ENCODE results near the gene ANKRD16. TPM values are rescaled to one million over a fixed set of nuclear protein-coding genes. Genes with fewer than 3 reads are reported as not detected.
"Not testable (repeated sequence)": the region's sequence is repeated elsewhere in the genome, so short reads cannot be mapped to it uniquely, and the experiment has no call there.

Gene ANKRD16
- total RNA-seq, 1 experiment from 2014 or later: 4.9 TPM

DNA sequence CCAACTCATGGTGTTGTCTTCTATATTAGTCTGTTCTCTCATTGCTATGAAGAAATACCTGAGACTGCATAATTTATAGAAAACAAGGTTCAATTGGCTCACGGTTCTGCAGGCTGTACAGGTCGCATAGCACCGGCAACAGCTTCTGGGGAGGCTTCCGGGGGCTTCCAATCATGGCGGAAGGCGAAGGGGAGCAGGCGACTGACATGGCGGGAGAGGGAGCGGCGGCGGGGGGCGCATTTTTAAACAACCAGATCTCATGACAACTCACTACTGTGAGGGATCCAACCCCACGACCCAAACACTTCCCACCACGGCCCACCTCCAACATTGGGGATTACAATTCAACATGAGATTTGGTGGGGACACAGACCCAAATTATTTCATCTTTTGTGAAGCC lies 47.7 kb downstream of the ANKRD16 start:
- H3K4me1 ChIP-seq (ENCODE audit: insufficient read depth, low read length): no peaks in the 10 kb centered on the region
- TF ChIP-seq EZH2phosphoT487 (IDR thresholded peaks at IDR 0.05; ENCODE audit: borderline replicate concordance, low read length) (no peak), EZH2 (IDR thresholded peaks at IDR 0.05; ENCODE audit: low read length, unreplicated experiment) (no peak)
- TF ChIP-seq, protein P1, sequence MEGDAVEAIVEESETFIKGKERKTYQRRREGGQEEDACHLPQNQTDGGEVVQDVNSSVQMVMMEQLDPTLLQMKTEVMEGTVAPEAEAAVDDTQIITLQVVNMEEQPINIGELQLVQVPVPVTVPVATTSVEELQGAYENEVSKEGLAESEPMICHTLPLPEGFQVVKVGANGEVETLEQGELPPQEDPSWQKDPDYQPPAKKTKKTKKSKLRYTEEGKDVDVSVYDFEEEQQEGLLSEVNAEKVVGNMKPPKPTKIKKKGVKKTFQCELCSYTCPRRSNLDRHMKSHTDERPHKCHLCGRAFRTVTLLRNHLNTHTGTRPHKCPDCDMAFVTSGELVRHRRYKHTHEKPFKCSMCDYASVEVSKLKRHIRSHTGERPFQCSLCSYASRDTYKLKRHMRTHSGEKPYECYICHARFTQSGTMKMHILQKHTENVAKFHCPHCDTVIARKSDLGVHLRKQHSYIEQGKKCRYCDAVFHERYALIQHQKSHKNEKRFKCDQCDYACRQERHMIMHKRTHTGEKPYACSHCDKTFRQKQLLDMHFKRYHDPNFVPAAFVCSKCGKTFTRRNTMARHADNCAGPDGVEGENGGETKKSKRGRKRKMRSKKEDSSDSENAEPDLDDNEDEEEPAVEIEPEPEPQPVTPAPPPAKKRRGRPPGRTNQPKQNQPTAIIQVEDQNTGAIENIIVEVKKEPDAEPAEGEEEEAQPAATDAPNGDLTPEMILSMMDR (conservative IDR thresholded peaks at IDR 0.05; ENCODE audit: low read depth, low read length): no peak
- H3K4me2 ChIP-seq (ENCODE audit: low read length): no peak overlapping the region
- no peak overlapping the region for H3K9ac ChIP-seq (ENCODE audit: low read length)
- no peaks in the 10 kb centered on the region for H4K20me1 ChIP-seq (ENCODE audit: low read length)
- no peak overlapping the region for H2AFZ ChIP-seq (ENCODE audit: low read length)
- no peaks in the 10 kb centered on the region for H3K79me2 ChIP-seq (ENCODE audit: low read length)
- no peaks in the 10 kb centered on the region for H3K36me3 ChIP-seq (ENCODE audit: low read depth, low read length)
- H3K4me3 ChIP-seq (ENCODE audit: low read length): no peak overlapping the region
- H3K27ac ChIP-seq (ENCODE audit: low read length): no peak overlapping the region
- no peak for DNase-seq
- intact Hi-C loops (cut with micrococcal nuclease): no loop called here
- no peaks in the 10 kb centered on the region for H3K27me3 ChIP-seq (ENCODE audit: low read length)
- no peaks in the 10 kb centered on the region for H3K9me3 ChIP-seq (ENCODE audit: low read length)
- POLR2A ChIA-PET (ENCODE audit: unreplicated experiment): no interaction called here
- CTCF ChIA-PET: no interaction called here
- BruUV-seq (replicated peaks): no TSS peak
- no peak for ATAC-seq
- H3F3A ChIP-seq (ENCODE audit: low read length, unreplicated experiment): no peaks in the 10 kb centered on the region
- no peaks in the 10 kb centered on the region for H3K9me2 ChIP-seq (replicated peaks; ENCODE audit: low read length)

DNA sequence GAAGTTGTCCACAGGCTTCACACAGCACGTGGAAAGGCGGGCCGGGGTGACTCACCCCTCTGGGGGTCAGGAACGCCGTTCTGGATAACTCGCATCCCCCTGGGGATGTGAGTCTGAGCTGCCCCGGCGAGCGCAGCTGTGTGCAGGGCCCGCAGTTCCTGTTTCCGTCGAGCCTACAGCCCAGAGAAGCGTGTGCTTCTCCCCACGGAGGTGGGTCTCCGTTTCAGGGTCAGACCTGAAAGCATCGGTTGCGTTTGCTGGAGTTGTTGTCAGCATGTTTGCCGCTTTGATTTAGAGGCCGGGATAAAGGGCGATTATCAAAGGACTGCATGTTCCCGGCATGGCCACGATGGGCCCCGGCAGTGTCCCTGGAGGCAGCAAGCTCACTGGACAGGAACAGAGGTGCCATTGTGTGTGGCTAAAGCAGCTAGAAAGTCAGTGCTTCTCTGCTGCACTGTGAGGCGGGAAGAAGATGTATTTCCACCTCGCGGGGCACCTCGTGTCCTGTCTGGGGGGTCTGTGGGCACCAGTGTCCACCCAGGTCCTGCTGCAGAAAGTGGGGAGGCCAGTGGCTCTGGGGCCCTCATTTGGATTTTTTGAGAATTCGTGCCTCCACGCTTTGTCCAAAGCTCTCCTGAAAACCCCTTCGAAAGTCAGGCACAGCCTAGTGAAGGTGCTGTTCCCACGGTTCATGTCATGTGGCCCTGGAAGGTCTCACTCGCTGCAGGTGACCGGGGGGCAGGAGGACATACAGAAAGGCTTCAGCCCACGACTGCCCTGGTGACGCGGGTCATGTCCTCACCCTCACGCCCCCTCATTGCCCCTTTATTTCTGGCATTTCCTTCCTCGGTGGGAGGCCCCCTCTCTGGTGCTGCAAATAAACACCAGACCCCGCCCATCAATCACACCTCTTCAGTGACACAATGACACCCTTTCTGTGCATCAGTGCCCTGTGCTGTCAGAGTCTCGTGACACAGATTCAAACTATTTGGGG lies 49.1 kb downstream of the ANKRD16 start:
- ATAC-seq: no peak

DNA sequence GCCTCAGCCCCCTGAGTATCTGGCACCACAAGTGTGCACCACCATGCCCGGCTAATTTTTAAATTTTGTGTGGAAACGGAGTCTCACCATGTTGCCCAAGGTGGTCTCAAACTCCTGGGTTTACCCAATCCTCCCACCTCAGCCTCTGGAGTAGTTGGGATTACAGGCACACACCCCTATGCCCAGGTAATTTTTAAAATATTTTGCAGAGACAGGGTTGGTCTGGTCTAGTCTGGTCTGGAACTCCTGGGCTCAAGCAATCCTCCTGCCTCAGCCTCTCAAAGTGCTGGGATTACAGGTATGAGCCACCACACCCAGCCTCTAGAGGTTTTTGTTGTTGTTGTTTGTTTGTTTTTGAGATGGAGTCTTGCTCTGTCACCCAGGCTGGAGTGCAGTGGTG lies 53.5 kb downstream of the ANKRD16 start:
- not testable (repeated sequence) for BruUV-seq (replicated peaks)

More for the DNA sequence above, 49.1 kb downstream of the ANKRD16 start:
- H3K4me2 ChIP-seq (ENCODE audit: low read length): no peak overlapping the region
- POLR2A ChIA-PET (ENCODE audit: unreplicated experiment): no interaction called here
- no peak overlapping the region for H3K9ac ChIP-seq (ENCODE audit: low read length)
- H3K27ac ChIP-seq (ENCODE audit: low read length): no peak overlapping the region
- CTCF ChIA-PET: no interaction called here
- H3K9me3 ChIP-seq (ENCODE audit: low read length): no peaks in the 10 kb centered on the region
- intact Hi-C loops (cut with micrococcal nuclease): no loop called here
- H3F3A ChIP-seq (ENCODE audit: low read length, unreplicated experiment): no peaks in the 10 kb centered on the region
- TF ChIP-seq EZH2 (IDR thresholded peaks at IDR 0.05; ENCODE audit: low read length, unreplicated experiment) (no peak), EZH2phosphoT487 (IDR thresholded peaks at IDR 0.05; ENCODE audit: borderline replicate concordance, low read length) (no peak)
- TF ChIP-seq, protein P1 (conservative IDR thresholded peaks at IDR 0.05; ENCODE audit: low read depth, low read length): no peak
- H3K9me2 ChIP-seq (replicated peaks; ENCODE audit: low read length): no peaks in the 10 kb centered on the region
- H3K79me2 ChIP-seq (ENCODE audit: low read length): no peaks in the 10 kb centered on the region
- BruUV-seq (replicated peaks): no TSS peak
- no peaks in the 10 kb centered on the region for H3K36me3 ChIP-seq (ENCODE audit: low read depth, low read length)
- no peak overlapping the region for H2AFZ ChIP-seq (ENCODE audit: low read length)
- H4K20me1 ChIP-seq (ENCODE audit: low read length): no peaks in the 10 kb centered on the region
- no peak for DNase-seq
- H3K4me3 ChIP-seq (ENCODE audit: low read length): no peak overlapping the region
- no peaks in the 10 kb centered on the region for H3K4me1 ChIP-seq (ENCODE audit: insufficient read depth, low read length)
- H3K27me3 ChIP-seq (ENCODE audit: low read length): no peaks in the 10 kb centered on the region

More for the DNA sequence above, 53.5 kb downstream of the ANKRD16 start:
- H3K79me2 ChIP-seq (ENCODE audit: low read length); H3K9ac ChIP-seq (ENCODE audit: low read length); H3K27ac ChIP-seq (ENCODE audit: low read length); POLR2A ChIA-PET (ENCODE audit: unreplicated experiment); H3K4me3 ChIP-seq (ENCODE audit: low read length); CTCF ChIA-PET; ATAC-seq; H3F3A ChIP-seq (ENCODE audit: low read length, unreplicated experiment); H3K36me3 ChIP-seq (ENCODE audit: low read depth, low read length); intact Hi-C loops (cut with micrococcal nuclease); H4K20me1 ChIP-seq (ENCODE audit: low read length); H3K9me3 ChIP-seq (ENCODE audit: low read length); H3K27me3 ChIP-seq (ENCODE audit: low read length); H3K9me2 ChIP-seq (replicated peaks; ENCODE audit: low read length); H2AFZ ChIP-seq (ENCODE audit: low read length); H3K4me1 ChIP-seq (ENCODE audit: insufficient read depth, low read length); DNase-seq; H3K4me2 ChIP-seq (ENCODE audit: low read length): not testable (repeated sequence)

Measured in PC-3 (cell line).